Right ventricle myocardium inferior (tissue), 1 donor: ENCODE data around the gene UGT1A10. TPM values are rescaled to one million over a fixed set of nuclear protein-coding genes. Genes with fewer than 3 reads are reported as not detected.
"Not testable (repeated sequence)": the region's sequence is repeated elsewhere in the genome, so short reads cannot be mapped to it uniquely, and the experiment has no call there.

Source experiments
- ATAC-seq: fragments of 200-7000 bp; cut with Tn5 transposase; one replicate; pipeline ENCODE4 v1.9.1; 2020; ENCODE audit warnings: mild to moderate bottlenecking, moderate library complexity
- DNase-seq: peaks from one replicate; pipeline ENCODE4 v3.0.0; 2021; ENCODE audit errors: missing footprints
- intact Hi-C: fragments of 100-400 bp; cut with DNase I; formaldehyde crosslinking; loops from one replicate; pipeline ENCODE4 v1.11.0; 2022
- total RNA-seq: library from RNA; stranded (reverse); fragmentation: NEBNext Ultra II Directional; extraction: Animal tissue kit (Norgen Biotek cat#: 25700); gene quantifications from one replicate; pipeline ENCODE4 v1.2.1, GENCODE V29; 2021
- donor health status: DM: no; HTN: yes; CAD: no; lungs with severe emphysema.

The UGT1A10 gene
- total RNA-seq, 1 donor from 2014 or later: not detected

GRCh38 chr2:233688341-233688740, 52.1 kb downstream of the UGT1A10 start:
- ATAC-seq: no peak
- intact Hi-C loops: no loop called here
- no peak for DNase-seq

- no peak for DNase-seq
- intact Hi-C loops: no loop called here
- no peak for ATAC-seq
These were observed 52.8 kb downstream of the UGT1A10 start for GRCh38 chr2:233689031-233689430.

GRCh38 chr2:233689501-233689900, 53.3 kb downstream of the UGT1A10 start:
- DNase-seq: no peak
- no peak for ATAC-seq
- intact Hi-C loops: no loop called here

DNA sequence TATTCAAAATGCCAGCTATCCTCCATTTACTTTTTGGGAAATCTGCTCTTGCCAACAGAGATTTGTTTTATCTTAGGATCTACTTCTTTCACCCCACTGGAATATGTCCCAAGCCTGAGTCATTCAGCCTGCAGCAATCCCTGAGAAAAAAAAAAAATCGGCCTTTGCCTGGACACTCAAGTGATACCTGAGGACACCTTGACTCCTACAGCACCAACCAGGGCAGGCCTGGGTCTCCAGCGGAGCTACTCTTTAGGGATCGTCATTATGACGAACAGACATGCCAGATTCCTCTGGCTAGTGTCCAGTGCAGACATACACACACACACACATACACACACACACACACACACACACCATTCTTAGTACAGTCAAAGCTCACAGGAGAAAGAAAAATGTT, 54.2 kb downstream of the UGT1A10 start:
- intact Hi-C loops: no loop called here
- DNase-seq (no peak), ATAC-seq (no peak)

GRCh38 chr2:233691443-233692433, 55.5 kb downstream of the UGT1A10 start:
- intact Hi-C loops: no loop called here
- no peak for DNase-seq
- no peak for ATAC-seq

DNA sequence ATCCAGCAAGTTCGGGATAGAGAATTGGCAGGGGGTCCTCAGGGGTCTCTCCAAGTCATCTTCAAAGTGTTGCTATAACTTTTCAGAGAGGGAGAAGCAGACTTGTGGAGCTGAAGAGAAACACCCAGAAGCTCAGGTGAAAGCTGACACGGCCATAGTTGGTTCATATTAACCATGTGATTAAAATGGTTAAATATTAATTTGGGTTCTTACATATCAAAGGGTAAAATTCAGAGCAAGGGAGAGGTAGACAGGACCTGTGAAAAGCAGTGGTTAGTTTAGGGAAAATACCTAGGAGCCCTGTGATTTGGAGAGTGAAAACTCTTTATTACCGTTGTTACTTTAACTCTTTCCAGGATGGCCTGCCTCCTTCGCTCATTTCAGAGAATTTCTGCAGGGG, 56.4 kb downstream of the UGT1A10 start, which contains the start of gene UGT1A6:
UGT1A6 (plus strand) TSS at position 243 of the 400 bp plus-strand sequence; CDS start at position 358, 115 bp downstream.
- intact Hi-C loops: no loop called here
- no peak for DNase-seq
- no peak for ATAC-seq

DNA sequence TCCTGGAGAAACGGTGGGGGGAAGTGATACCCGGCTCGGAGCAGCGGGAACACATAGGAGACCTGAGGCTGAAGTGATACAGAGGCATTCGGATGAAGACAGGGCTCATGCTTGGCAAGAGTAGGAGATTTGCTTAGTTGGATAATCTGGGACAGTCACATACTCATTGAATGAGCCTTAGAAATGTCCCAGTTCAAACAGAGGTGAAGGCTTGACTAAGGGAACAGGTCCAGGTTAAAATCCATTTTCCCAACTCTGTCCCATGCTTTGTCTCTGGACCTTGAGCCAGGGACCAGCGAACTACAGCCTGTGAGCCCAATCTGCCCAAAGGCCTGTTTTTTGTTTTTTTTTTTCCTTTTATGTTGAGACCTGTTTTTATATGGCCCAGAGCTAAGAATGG, 57.7 kb downstream of the UGT1A10 start:
- no peak for ATAC-seq
- intact Hi-C loops: no loop called here
- no peak for DNase-seq

DNA sequence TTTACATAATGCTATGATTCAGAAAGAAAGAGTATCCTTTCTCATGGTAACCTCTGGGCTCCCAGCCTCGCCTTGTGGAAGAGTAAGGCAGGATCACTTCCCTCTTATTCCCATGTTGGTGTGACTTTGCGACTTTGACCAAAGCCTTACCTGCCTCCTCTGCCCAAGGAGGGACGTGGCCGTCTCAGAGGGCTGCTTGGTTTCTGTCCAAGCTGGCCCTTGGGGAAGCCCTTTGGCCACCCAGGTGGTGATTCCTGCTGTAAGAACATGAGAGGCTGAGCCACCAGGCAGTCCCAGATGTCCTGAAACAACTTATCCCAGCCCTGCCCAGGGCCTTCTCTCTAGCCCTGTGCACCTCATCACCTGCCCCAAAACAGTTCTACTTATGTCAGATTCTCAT, 62.5 kb downstream of the UGT1A10 start:
- no peak for DNase-seq
- intact Hi-C loops: no loop called here
- no peak for ATAC-seq

GRCh38 chr2:233699424-233700027, 63.3 kb downstream of the UGT1A10 start:
- no peak for DNase-seq
- no peak for ATAC-seq
- intact Hi-C loops: no loop called here

DNA sequence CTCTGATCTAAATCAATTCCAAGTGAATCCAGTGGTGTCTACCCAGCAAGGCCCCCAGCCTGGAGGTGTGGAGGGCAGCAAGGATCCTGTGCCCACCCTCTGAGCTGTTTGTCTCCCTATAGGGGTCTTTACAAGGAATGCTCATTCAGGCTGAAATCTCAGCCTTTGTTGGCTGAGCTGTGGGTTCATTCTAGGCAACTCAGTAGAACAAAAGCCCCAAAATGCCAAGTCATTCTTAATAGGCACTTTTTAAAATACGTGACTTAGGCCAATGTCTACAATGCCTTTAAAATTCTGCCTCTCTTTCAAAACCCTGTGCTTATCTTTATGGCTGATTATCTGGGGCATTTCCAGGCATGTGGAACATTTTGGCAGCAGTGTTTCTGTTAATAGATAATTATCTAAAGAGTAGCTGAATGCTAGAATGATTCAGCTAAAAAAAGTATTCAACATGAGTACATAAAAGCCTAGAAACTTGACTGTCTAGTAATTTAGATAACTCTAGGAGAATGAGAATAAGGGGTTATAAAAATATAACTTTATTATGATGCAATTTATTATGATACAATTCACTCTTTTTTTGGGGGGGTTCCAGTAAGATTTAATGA, 63.9 kb downstream of the UGT1A10 start:
- intact Hi-C loops: no loop called here
- ATAC-seq (no peak), DNase-seq (no peak)

- ATAC-seq, DNase-seq, intact Hi-C loops: not testable (repeated sequence)
These were observed 64.6 kb downstream of the UGT1A10 start for GRCh38 chr2:233700842-233701241.

- intact Hi-C loops: no loop called here
- ATAC-seq (no peak), DNase-seq (no peak)
These were observed 66.0 kb downstream of the UGT1A10 start for GRCh38 chr2:233702238-233702637.

- DNase-seq: no peak
- ATAC-seq: no peak
These were observed 69.8 kb downstream of the UGT1A10 start for GRCh38 chr2:233705911-233706506.

DNA sequence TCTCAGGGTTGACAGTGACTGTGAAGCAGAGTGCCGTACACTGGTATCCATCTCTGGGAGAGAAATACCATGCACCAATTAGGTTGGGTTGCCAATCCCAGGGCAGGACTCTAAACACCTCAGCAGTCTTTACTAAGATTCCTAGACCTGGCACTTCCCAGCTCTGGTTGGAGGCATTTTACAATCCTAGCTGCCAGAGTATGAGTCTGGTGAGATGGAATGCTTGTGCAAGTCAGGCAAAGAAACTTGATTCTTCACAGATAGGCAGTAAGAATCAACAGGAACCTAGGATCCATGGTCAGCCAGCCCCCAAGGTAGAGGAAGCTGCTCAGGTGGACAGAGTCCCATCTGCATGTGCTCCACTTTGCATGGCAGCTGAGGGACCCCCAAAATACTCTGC, 70.5 kb downstream of the UGT1A10 start:
- no peak for ATAC-seq
- intact Hi-C loops: no loop called here
- DNase-seq: no peak

More at GRCh38 chr2:233705911-233706506, 69.8 kb downstream of the UGT1A10 start:
- intact Hi-C loops: no loop called here

- DNase-seq: no peak
- ATAC-seq: no peak
- intact Hi-C loops: no loop called here
These were observed 71.8 kb downstream of the UGT1A10 start for GRCh38 chr2:233707940-233708644.

DNA sequence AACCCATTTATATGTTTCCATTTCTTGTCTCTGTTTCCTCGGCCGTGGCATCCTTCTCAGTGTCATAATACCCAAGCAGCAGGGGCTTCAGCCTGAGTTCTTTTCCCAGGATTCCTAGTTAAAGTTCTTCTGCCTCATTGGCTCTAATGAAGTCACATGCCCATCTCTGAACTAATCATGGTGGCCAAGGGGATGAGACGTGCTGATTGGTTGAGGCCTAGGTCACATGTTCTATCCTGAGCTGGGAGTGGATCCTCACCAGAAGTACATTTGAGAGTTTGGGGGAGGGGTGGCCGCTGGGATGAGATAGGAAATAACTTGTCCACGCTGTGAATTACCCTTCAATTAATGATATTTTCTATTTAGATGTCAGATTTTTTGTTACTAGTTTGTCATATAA, 72.7 kb downstream of the UGT1A10 start:
- ATAC-seq: no peak
- intact Hi-C loops: no loop called here
- no peak for DNase-seq

- ATAC-seq (peak; percentile 68), DNase-seq (no peak)
- intact Hi-C loops: no loop called here
These were observed 75.2 kb downstream of the UGT1A10 start for GRCh38 chr2:233711312-233712008.

DNA sequence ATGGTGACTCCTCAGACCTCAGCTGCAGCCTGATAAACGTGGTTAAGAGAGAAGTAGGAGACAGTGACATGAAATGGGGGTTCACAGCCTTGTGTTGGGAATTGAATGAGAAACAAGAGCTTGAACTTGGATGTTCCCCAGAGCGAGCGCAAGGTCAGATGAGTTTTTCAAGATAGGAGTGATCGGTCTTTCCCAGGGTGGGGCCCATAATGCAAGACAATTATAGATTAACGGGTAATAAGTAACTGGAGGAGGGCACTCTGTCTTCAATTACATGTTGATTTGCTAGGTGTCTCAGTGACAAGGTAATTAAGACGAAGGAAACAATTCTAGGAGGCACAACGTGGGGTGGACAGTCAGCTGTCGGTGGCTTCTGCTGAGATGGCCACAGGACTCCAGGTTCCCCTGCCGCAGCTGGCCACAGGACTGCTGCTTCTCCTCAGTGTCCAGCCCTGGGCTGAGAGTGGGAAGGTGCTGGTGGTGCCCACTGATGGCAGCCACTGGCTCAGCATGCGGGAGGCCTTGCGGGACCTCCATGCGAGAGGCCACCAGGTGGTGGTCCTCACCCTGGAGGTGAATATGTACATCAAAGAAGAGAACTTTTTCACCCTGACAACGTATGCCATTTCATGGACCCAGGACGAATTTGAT, 76.5 kb downstream of the UGT1A10 start, which contains the start of gene UGT1A5:
UGT1A5 (plus strand) TSS at position 297 of the 651 bp plus-strand sequence; CDS start at position 382, 85 bp downstream.
- DNase-seq: no peak
- no peak for ATAC-seq
- intact Hi-C loops: no loop called here
